ENCODE measurements around the gene TULP1. TPM values are rescaled to one million over a fixed set of nuclear protein-coding genes. Genes with fewer than 3 reads are reported as not detected.
"Not testable (repeated sequence)": the region's sequence is repeated elsewhere in the genome, so short reads cannot be mapped to it uniquely, and the experiment has no call there.

Gene TULP1
- total RNA-seq, 1 experiment from 2014 or later, result not detected

GRCh38 chr6:35521235-35521634, 8.5 kb upstream of the TULP1 start:
- intact Hi-C loops (cut with micrococcal nuclease; ENCODE audit: unreplicated experiment), result loop anchor here (10.0 kb wide), 1 partner anchor 64 kb away; no protein-coding TSS in a partner anchor

GRCh38 chr6:35519313-35520015, 6.8 kb upstream of the TULP1 start:
- TF ChIP-seq EZH2 (IDR thresholded peaks at IDR 0.05; ENCODE audit: borderline replicate concordance, low read depth, low read length, poor library complexity, severe bottlenecking) (no peak), CTCF (conservative IDR thresholded peaks at IDR 0.05; ENCODE audit: low read depth, low read length) (no peak)
- Histone ChIP-seq H3K4me1 (ENCODE audit: insufficient read depth, low read length, poor library complexity, severe bottlenecking) (no peaks in the 10 kb centered on the region), H3K27me3 (replicated peaks; ENCODE audit: insufficient read depth, low read depth, low read length, poor library complexity) (no peaks in the 10 kb centered on the region), H3K9me3 (ENCODE audit: low read depth, low read length, poor library complexity, severe bottlenecking) (no peaks in the 10 kb centered on the region), H3K27ac (ENCODE audit: low read depth, low read length, poor library complexity, severe bottlenecking) (no peak overlapping the region), H3K36me3 (ENCODE audit: insufficient read depth, low read length, poor library complexity, severe bottlenecking) (no peaks in the 10 kb centered on the region), H3K4me3 (ENCODE audit: low read depth, low read length, poor library complexity, severe bottlenecking) (no peak overlapping the region)
- intact Hi-C loops (cut with micrococcal nuclease; ENCODE audit: unreplicated experiment), result loop anchor here (10.0 kb wide), 1 partner anchor 65 kb away; no protein-coding TSS in a partner anchor
- CTCF ChIA-PET, result no interaction called here
- POLR2A ChIA-PET (ENCODE audit: low non-redundant PET), result no interaction called here
- no peak for DNase-seq (ENCODE audit: low spot score)
- BruUV-seq (replicated peaks), result no TSS peak

More at GRCh38 chr6:35521235-35521634, 8.5 kb upstream of the TULP1 start:
- Histone ChIP-seq H3K4me1 (ENCODE audit: insufficient read depth, low read length, poor library complexity, severe bottlenecking) (no peaks in the 10 kb centered on the region), H3K9me3 (ENCODE audit: low read depth, low read length, poor library complexity, severe bottlenecking) (no peaks in the 10 kb centered on the region), H3K36me3 (ENCODE audit: insufficient read depth, low read length, poor library complexity, severe bottlenecking) (no peaks in the 10 kb centered on the region), H3K27ac (ENCODE audit: low read depth, low read length, poor library complexity, severe bottlenecking) (no peak overlapping the region), H3K4me3 (ENCODE audit: low read depth, low read length, poor library complexity, severe bottlenecking) (no peak overlapping the region), H3K27me3 (replicated peaks; ENCODE audit: insufficient read depth, low read depth, low read length, poor library complexity) (no peaks in the 10 kb centered on the region)
- BruUV-seq (replicated peaks), result no TSS peak
- DNase-seq (ENCODE audit: low spot score), result no peak
- POLR2A ChIA-PET (ENCODE audit: low non-redundant PET), result no interaction called here
- TF ChIP-seq CTCF (conservative IDR thresholded peaks at IDR 0.05; ENCODE audit: low read depth, low read length) (no peak), EZH2 (IDR thresholded peaks at IDR 0.05; ENCODE audit: borderline replicate concordance, low read depth, low read length, poor library complexity, severe bottlenecking) (no peak)
- CTCF ChIA-PET, result interaction anchor here (0.8 to 4.4 kb wide), 3 partner anchors 55 to 216 kb away, joined by 4 to 52 read pairs (median 4); partner anchors contain the start of gene ARMC12

DNA sequence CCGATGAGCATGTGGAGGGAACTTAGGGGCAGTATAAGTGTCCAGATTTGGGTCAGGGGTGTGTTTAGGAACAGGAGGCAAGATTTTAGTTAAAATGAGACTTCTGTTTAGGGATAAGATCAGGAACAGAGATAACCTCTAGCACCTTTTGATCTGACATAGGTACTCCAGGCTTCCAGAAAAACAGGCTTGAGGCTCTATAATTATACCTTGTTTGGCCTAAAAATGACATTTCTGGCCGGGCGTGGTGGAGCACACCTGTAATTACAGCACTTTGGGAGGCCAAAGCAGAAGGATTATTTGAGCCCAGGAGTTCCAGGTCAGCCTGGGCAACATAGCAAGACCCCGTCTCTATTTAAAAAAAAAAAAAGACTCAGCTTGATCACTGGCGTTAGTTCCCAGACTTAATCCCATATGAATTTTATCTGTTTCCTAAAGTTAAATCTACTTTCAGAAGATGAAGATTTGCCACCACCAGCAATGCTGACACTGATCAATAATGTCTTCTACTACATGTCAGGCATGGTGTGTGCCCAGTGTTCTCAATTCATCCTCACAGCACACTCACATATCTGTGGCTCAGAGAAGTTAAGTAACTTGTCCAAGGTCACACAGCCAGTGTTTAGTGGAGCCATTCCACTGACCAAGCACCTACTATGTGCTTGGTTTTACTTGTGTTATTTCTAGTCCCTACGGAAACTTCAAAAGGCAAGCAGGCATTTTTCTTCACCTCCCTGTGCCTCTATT, 6.0 kb upstream of the TULP1 start:
- no peak for DNase-seq (ENCODE audit: low spot score)
- no peaks in the 10 kb centered on the region for H3K36me3 ChIP-seq (ENCODE audit: insufficient read depth, low read length, poor library complexity, severe bottlenecking)
- no peak overlapping the region for H3K4me3 ChIP-seq (ENCODE audit: low read depth, low read length, poor library complexity, severe bottlenecking)
- H3K27me3 ChIP-seq (replicated peaks; ENCODE audit: insufficient read depth, low read depth, low read length, poor library complexity), result no peaks in the 10 kb centered on the region
- BruUV-seq (replicated peaks), result no TSS peak
- ChIA-PET CTCF (no interaction called here), POLR2A (ENCODE audit: low non-redundant PET) (no interaction called here)
- intact Hi-C loops (cut with micrococcal nuclease; ENCODE audit: unreplicated experiment), result no loop called here
- no peaks in the 10 kb centered on the region for H3K4me1 ChIP-seq (ENCODE audit: insufficient read depth, low read length, poor library complexity, severe bottlenecking)
- no peaks in the 10 kb centered on the region for H3K9me3 ChIP-seq (ENCODE audit: low read depth, low read length, poor library complexity, severe bottlenecking)
- TF ChIP-seq EZH2 (IDR thresholded peaks at IDR 0.05; ENCODE audit: borderline replicate concordance, low read depth, low read length, poor library complexity, severe bottlenecking), result no peak
- no peak for TF ChIP-seq CTCF (conservative IDR thresholded peaks at IDR 0.05; ENCODE audit: low read depth, low read length)
- no peak overlapping the region for H3K27ac ChIP-seq (ENCODE audit: low read depth, low read length, poor library complexity, severe bottlenecking)

GRCh38 chr6:35517978-35518377, 5.3 kb upstream of the TULP1 start:
- H3K27me3 ChIP-seq (replicated peaks; ENCODE audit: insufficient read depth, low read depth, low read length, poor library complexity); intact Hi-C loops (cut with micrococcal nuclease; ENCODE audit: unreplicated experiment); BruUV-seq (replicated peaks); CTCF ChIA-PET; H3K36me3 ChIP-seq (ENCODE audit: insufficient read depth, low read length, poor library complexity, severe bottlenecking); DNase-seq (ENCODE audit: low spot score); H3K4me3 ChIP-seq (ENCODE audit: low read depth, low read length, poor library complexity, severe bottlenecking); H3K9me3 ChIP-seq (ENCODE audit: low read depth, low read length, poor library complexity, severe bottlenecking); H3K4me1 ChIP-seq (ENCODE audit: insufficient read depth, low read length, poor library complexity, severe bottlenecking); H3K27ac ChIP-seq (ENCODE audit: low read depth, low read length, poor library complexity, severe bottlenecking): not testable (repeated sequence)
- POLR2A ChIA-PET (ENCODE audit: low non-redundant PET), result interaction anchor here (0.7 kb wide), 1 partner anchor 79 kb away, joined by 6 read pairs; no protein-coding TSS in a partner anchor

All from A673 (cell line).